IMR-90 (cell line): ENCODE results near the gene ALPI. TPM values are rescaled to one million over a fixed set of nuclear protein-coding genes. Genes with fewer than 3 reads are reported as not detected.

Experiments
- ATAC-seq: fragments of 200-7000 bp; cut with Tn5 transposase; 2 replicates; pipeline ENCODE4 v1.9.1; 2020; ENCODE audit warnings: low read depth, mild to moderate bottlenecking, moderate library complexity
- BruUV-seq: library from RNA; stranded (reverse); fragments of 400-500 nt; replicated peaks from 2 replicates; lab custom pipeline; 2021; lab: Mats Ljungman, UMichigan
- CTCF ChIA-PET: fragments of 300-600 bp; formaldehyde crosslinking; extraction: SDS; loops from one replicate; lab custom pipeline; 2021; ENCODE audit warnings: antibody characterized with exemption; lab: Yijun Ruan, JAX
- POLR2A ChIA-PET: fragments of 300-600 bp; sonication (Branson Sonifier 250); formaldehyde crosslinking; loops from one replicate; lab custom pipeline; 2022; ENCODE audit warnings: antibody characterized with exemption; ENCODE audit not compliant: unreplicated experiment; lab: Charles Lee
- DNase-seq: peaks from one replicate; pipeline ENCODE4 v3.0.0; 2013
- H2AFZ ChIP-seq: replicated peaks from 2 replicates; pipeline ENCODE3; 2013; ENCODE audit warnings: low read length, mild to moderate bottlenecking; ENCODE audit not compliant: poor library complexity
- H2AK5ac ChIP-seq: 2 replicates; pipeline ENCODE4 v1.6.1; 2013; ENCODE audit warnings: low read depth, low read length, inconsistent platforms
- H2AK9ac ChIP-seq: replicated peaks from 2 replicates; pipeline ENCODE3; 2013; ENCODE audit warnings: mild to moderate bottlenecking, low read depth, low read length, moderate library complexity; ENCODE audit not compliant: poor library complexity
- H2BK120ac ChIP-seq: 2 replicates; pipeline ENCODE4 v1.6.1; 2013; ENCODE audit warnings: low read depth, low read length, inconsistent platforms
- H2BK15ac ChIP-seq: 3 replicates; pipeline ENCODE4 v1.6.1; 2013; ENCODE audit warnings: low read depth, low read length, inconsistent platforms
- H2BK20ac ChIP-seq: 2 replicates; pipeline ENCODE4 v1.6.1; 2013; ENCODE audit warnings: low read depth, mild to moderate bottlenecking, inconsistent platforms, low read length, moderate library complexity
- H2BK5ac ChIP-seq: 2 replicates; pipeline ENCODE4 v1.6.1; 2013; ENCODE audit warnings: mild to moderate bottlenecking, low read depth, low read length, inconsistent platforms; ENCODE audit not compliant: poor library complexity, severe bottlenecking
- H3K14ac ChIP-seq: replicated peaks from 2 replicates; pipeline ENCODE4 v1.6.1; 2013; ENCODE audit warnings: low read depth, low read length, inconsistent platforms
- H3K18ac ChIP-seq: 2 replicates; pipeline ENCODE4 v1.6.1; 2013; ENCODE audit warnings: low read depth, low read length, control low read depth
- H3K23ac ChIP-seq: 2 replicates; pipeline ENCODE4 v1.6.1; 2013; ENCODE audit warnings: low read depth, low read length, inconsistent platforms
- H3K27ac ChIP-seq: 2 replicates; pipeline ENCODE4 v1.5.1; 2013; ENCODE audit warnings: mild to moderate bottlenecking, control low read depth, low read length; ENCODE audit not compliant: insufficient read depth
- H3K27me3 ChIP-seq: 2 replicates; pipeline ENCODE4 v1.6.1; 2013; ENCODE audit warnings: low read length; ENCODE audit not compliant: control insufficient read depth, insufficient read depth
- H3K36me3 ChIP-seq: 2 replicates; pipeline ENCODE4 v1.6.1; 2013; ENCODE audit warnings: low read length, mixed read lengths; ENCODE audit not compliant: control insufficient read depth, insufficient read depth
- H3K4ac ChIP-seq: 2 replicates; pipeline ENCODE4 v1.6.1; 2013; ENCODE audit warnings: low read depth, low read length, inconsistent platforms
- H3K4me1 ChIP-seq: 2 replicates; pipeline ENCODE4 v1.6.1; 2013; ENCODE audit warnings: low read length, mixed read lengths; ENCODE audit not compliant: control insufficient read depth, insufficient read depth
- H3K4me2 ChIP-seq: 2 replicates; pipeline ENCODE4 v1.6.1; 2013; ENCODE audit warnings: low read depth, mild to moderate bottlenecking, control low read depth, low read length, moderate library complexity
- H3K4me3 ChIP-seq: 2 replicates; pipeline ENCODE4 v1.5.1; 2013; ENCODE audit warnings: low read depth, mild to moderate bottlenecking, control low read depth, low read length, moderate library complexity; ENCODE audit not compliant: insufficient read depth
- H3K56ac ChIP-seq: 2 replicates; pipeline ENCODE4 v1.6.1; 2013; ENCODE audit warnings: low read length, inconsistent platforms; ENCODE audit not compliant: insufficient read depth; ENCODE audit errors: extremely low read depth
- H3K79me1 ChIP-seq, 2 experiments: 2 replicates each; pipeline ENCODE4 v1.6.1; 2013; ENCODE audit warnings: low read length in 2 of 2, inconsistent platforms in 1 of 2, low read depth in 1 of 2
- H3K9ac ChIP-seq: 2 replicates; pipeline ENCODE4 v1.6.1; 2013; ENCODE audit warnings: low read depth, low read length, control low read depth
- H3K9me1 ChIP-seq: 2 replicates; pipeline ENCODE4 v1.6.1; 2013; ENCODE audit warnings: low read length, inconsistent platforms; ENCODE audit not compliant: insufficient read depth
- H3K9me3 ChIP-seq: 2 replicates; pipeline ENCODE4 v1.6.1; 2013; ENCODE audit warnings: low read length; ENCODE audit not compliant: control insufficient read depth, insufficient read depth
- H4K20me1 ChIP-seq: 2 replicates; pipeline ENCODE4 v1.6.1; 2013; ENCODE audit warnings: low read length, inconsistent platforms; ENCODE audit not compliant: insufficient read depth
- H4K5ac ChIP-seq: 2 replicates; pipeline ENCODE4 v1.6.1; 2013; ENCODE audit warnings: mild to moderate bottlenecking, low read depth, low read length, control low read depth
- H4K8ac ChIP-seq, 2 experiments: 2 replicates each; pipeline ENCODE4 v1.6.1; 2013; ENCODE audit warnings: low read depth in 2 of 2, low read length in 2 of 2, control low read depth in 1 of 2, inconsistent platforms in 1 of 2
- H4K91ac ChIP-seq: 2 replicates; pipeline ENCODE4 v1.6.1; 2013; ENCODE audit warnings: low read depth, low read length, inconsistent platforms; ENCODE audit not compliant: insufficient read depth
- BHLHE40 ChIP-seq: fragments of 150-350 bp; IDR thresholded peaks from 2 replicates; pipeline ENCODE4 v1.6.1; 2016; ENCODE audit warnings: mild to moderate bottlenecking, low read depth, low read length
- MXI1 ChIP-seq: IDR thresholded peaks from 2 replicates; pipeline ENCODE4 v1.6.1; 2012; ENCODE audit warnings: low read depth, mild to moderate bottlenecking, low read length, moderate library complexity, borderline replicate concordance
- POLR2A ChIP-seq: IDR thresholded peaks from 2 replicates; pipeline ENCODE4 v1.6.1; 2012; ENCODE audit warnings: mild to moderate bottlenecking, low read depth, low read length
- RAD21 ChIP-seq: IDR thresholded peaks from 2 replicates; pipeline ENCODE4 v1.6.1; 2012; ENCODE audit warnings: low read length, improper control_type of control experiment
- RCOR1 ChIP-seq: IDR thresholded peaks from 2 replicates; pipeline ENCODE4 v1.6.1; 2012; ENCODE audit warnings: mild to moderate bottlenecking, low read length, improper control_type of control experiment; ENCODE audit not compliant: insufficient replicate concordance
- RFX5 ChIP-seq: IDR thresholded peaks from 2 replicates; pipeline ENCODE4 v1.8.0; 2012; ENCODE audit warnings: low read depth, mild to moderate bottlenecking, low read length, moderate library complexity
- WGBS, 2 experiments: methylation state at CpG; one replicate each; pipeline versions ENCODE4 v1.1.5 to v1.1.7; 2013; ENCODE audit warnings: missing lambda C conversion rate in 2 of 2; ENCODE audit not compliant: insufficient read length in 1 of 2; ENCODE audit errors: extremely low coverage in 2 of 2; 5-methylcytosine and 5-hydroxymethylcytosine counted together
- dilution Hi-C: fragments of 300-500 bp; cut with HindIII; formaldehyde crosslinking; loops from one replicate; pipeline ENCODE4 v1.14.3; 2018; ENCODE audit warnings: low sequenced_read_pairs; ENCODE audit not compliant: unreplicated experiment
- in situ Hi-C: fragments of 300-500 bp; cut with MboI; formaldehyde crosslinking; loops from 3 replicates; pipeline ENCODE4 v1.14.3; 2019; ENCODE audit warnings: low sequenced_read_pairs, inconsistent platforms, mixed read lengths
- intact Hi-C: fragments of 100-400 bp; cut with micrococcal nuclease; formaldehyde crosslinking; loops from 2 replicates; pipeline ENCODE4 v1.10.0; 2022
- polyA plus RNA-seq, 3 experiments: library from polyadenylated mRNA; depleted of rRNA; stranded (reverse); fragments of >200 nt; gene quantifications; 2 replicates each; pipeline ENCODE4 v1.2.3, GENCODE V29; 2012; ENCODE audit warnings: low replicate concordance in 1 of 3
- total RNA-seq: library from RNA; depleted of rRNA; stranded (reverse); fragments of >200 nt; gene quantifications from 2 replicates; pipeline ENCODE4 v1.2.3, GENCODE V29; 2012

ALPI gene
- total and polyA plus RNA-seq, 2 of the 4 experiments (the other 2 are of a cell fraction) = not detected

- BruUV-seq = no TSS peak
- H3K27ac ChIP-seq = no peak overlapping the region
- intact Hi-C loops = no loop called here
- H3K23ac ChIP-seq = no peak overlapping the region
- no peak overlapping the region for H3K4me2 ChIP-seq
- no peak overlapping the region for H2BK15ac ChIP-seq
- no peak overlapping the region for H3K9ac ChIP-seq
- no peak overlapping the region for H3K14ac ChIP-seq
- no peak overlapping the region for H2AFZ ChIP-seq
- no peak overlapping the region for H3K4me3 ChIP-seq
- H4K20me1 ChIP-seq = no peaks in the 10 kb centered on the region; the same call in 1 of the 2 replicates
- TF ChIP-seq POLR2A = no peak
- TF ChIP-seq RAD21 = no peak
- no peak for TF ChIP-seq RFX5
- no peak for TF ChIP-seq MXI1
- TF ChIP-seq BHLHE40 = no peak
- TF ChIP-seq RCOR1 = no peak
- ChIA-PET POLR2A (no interaction called here), CTCF (no interaction called here)
- no peak overlapping the region for H3K4ac ChIP-seq
- no peak overlapping the region for H3K18ac ChIP-seq
- H3K36me3 ChIP-seq = no peaks in the 10 kb centered on the region
- 21% methylated on average over 6 of the region's 9 CpGs; no CpG with 5 or more reads in 1 of the 2 experiments for WGBS, 2 experiments
- H3K4me1 ChIP-seq = no peaks in the 10 kb centered on the region; the same call in 1 of the 2 replicates
- no peak overlapping the region for H2AK5ac ChIP-seq
- no peak overlapping the region for H2BK120ac ChIP-seq
- no peak overlapping the region for H2AK9ac ChIP-seq
- DNase-seq (no peak), ATAC-seq (no peak)
- in situ Hi-C loops = no loop called here
- no peak overlapping the region for H4K91ac ChIP-seq
- dilution Hi-C loops = no loop called here
- H4K5ac ChIP-seq = no peak overlapping the region
- H3K79me1 ChIP-seq = no peaks in the 10 kb centered on the region
- no peaks in the 10 kb centered on the region for H3K9me1 ChIP-seq
- no peak overlapping the region; the same call in 1 of the 2 replicates for H3K56ac ChIP-seq
- no peaks in the 10 kb centered on the region for H3K9me3 ChIP-seq
- H3K27me3 ChIP-seq = peaks cover 63% of the 10 kb centered on the region
- no peak overlapping the region for H2BK20ac ChIP-seq
- H4K8ac ChIP-seq = no peak overlapping the region
- H2BK5ac ChIP-seq = no peak overlapping the region
Observed at GRCh38 chr2:232489516-232490220, 33.7 kb downstream of the ALPI start.
